Left forelimb (tissue), 1 donor: Measurements from ENCODE around the gene TMPRSS5.
"Not testable (repeated sequence)": the region's sequence is repeated elsewhere in the genome, so short reads cannot be mapped to it uniquely, and the experiment has no call there.

Experiments used
- DNase-seq: peaks from one replicate; pipeline ENCODE4 v3.0.0-alpha.2; 2018; ENCODE audit warnings: low spot score

Gene TMPRSS5

DNA sequence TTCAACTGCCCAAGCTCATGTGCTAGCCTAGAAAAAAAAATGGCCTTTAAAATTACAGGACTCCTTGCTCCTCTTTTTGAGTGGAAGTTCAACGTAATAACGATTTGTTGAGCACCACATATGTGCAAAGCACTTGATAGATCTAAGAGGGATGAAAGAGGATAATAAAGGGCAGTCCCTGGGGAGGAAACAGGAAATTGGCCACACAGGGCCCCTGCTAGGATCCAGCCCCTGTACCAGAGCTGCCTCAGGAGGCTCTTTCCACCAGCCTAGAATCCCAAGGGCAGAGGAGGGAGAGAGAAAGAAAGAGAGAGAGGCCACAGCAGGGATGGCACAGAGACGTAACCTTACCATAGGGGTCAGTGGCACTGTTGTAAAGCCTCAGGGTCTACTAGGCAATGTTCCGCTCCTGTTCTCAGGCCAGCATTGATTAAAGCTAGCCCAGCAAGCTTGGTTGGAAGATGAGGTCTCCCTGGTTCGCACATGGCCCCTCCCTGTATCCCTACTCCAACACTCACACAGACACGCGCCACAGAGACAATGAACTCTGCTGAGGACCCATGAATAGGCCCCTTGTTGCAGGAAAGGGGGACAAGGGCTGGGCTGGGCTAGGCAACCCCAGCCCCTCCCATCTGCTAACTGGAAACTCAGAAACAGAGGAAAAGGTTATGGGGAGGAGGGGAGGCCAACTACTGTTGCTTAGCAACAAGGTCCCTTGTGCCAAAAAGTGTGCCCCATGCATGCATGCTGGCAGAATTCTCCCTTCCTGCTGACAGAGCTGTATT lies at the start of gene TMPRSS5:
Gene TMPRSS5, minus strand, starts transcription at position 438 of the 785 bp plus-strand sequence. Its CDS starts 84 bp downstream, at position 354.
- DNase-seq, result peak; percentile 41

DNA sequence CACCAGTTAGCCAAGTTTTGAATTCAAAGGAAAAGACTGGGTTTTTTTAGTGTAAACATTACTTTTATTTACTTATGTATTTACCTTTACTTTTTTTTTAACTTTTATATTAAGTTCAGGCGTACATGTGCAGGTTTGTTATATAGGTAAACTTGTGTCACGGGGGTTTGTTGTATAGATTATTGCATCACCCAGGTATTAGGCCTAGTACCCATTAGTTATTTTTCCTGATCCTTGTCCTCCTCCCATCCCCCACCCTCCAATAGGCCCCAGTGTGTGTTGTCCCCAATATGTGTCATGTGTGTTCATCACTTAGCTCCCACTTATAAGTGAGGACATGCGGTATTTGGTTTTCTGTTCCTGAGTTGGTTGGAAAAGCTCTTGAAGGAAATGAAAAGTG lies 46.8 kb upstream of the TMPRSS5 start:
- DNase-seq, result no peak

DNA sequence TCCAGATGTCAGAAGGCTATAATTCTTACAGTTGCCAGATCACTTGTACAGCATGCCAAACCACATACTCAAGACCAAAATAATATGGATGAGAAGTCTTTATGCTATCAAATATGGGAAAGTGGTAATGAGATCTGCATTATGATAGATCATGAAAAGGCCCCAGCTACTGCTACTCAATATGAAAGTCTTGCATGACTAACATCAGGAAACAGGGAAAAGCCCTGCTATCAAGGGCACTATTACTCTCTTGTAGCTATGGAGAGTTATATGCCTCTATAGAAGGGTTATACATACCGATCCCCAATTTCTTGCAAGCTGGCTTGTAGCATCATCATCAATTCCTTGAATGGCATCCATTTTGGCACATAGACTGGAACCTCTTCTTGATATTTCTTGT lies 30.2 kb upstream of the TMPRSS5 start:
- no peak for DNase-seq

DNA sequence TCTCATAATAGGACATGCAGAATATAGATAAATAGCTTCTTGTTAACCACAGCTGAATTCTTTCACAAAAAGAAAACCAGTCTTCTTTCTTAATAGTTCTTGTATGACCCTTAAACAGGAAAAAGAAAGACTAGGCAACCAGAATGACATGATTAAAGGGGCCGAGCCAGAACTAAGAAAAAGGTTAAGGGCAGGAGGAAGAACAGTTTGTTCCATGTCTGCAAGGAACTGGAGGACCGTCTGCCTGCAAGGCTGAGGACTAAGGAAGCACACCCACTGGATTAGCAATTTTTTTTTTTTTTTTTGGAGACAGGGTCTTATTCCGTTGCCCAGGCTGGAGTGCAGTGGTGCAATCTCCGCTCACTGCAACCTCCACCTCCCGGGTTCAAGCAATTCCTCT lies 26.0 kb upstream of the TMPRSS5 start:
- no peak for DNase-seq

DNA sequence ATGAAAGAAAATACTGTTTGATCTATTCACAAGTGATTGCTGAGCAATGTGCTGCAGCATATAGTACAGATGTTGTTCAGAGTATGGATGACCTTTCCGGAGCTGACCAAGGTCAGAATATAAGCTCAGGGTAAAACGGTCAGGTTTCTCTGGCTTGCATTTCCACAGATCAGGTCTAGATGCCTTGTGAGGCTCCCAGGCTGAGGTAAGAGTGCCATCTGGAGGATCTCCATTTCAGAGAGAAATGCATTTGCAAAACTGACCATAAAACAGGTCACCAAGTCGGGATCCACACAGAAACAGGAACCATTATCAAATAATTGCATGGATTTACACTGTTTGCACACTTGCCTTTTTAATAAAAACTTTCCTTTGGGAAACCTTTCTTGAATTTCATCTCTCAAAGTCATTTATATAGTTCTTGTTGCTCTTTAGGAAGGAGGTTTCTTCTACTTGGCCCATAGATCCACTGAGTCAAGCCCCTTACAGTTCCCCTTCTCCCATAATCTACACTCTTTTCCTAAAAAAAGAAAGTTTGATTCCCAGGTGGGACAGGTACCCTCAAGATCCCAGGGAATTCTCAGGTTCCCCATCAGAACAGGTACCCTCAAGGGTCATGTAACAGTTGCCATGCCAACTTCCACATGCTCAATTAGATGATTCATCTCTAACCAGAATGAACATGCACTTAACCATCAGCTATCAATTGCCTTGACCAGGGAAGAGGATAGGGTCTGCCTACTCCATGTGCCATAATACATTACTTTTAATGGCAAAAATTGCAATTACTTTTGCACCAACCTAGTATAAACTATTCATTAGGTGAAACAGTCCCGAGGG lies 25.0 kb upstream of the TMPRSS5 start:
- DNase-seq, result no peak

DNA sequence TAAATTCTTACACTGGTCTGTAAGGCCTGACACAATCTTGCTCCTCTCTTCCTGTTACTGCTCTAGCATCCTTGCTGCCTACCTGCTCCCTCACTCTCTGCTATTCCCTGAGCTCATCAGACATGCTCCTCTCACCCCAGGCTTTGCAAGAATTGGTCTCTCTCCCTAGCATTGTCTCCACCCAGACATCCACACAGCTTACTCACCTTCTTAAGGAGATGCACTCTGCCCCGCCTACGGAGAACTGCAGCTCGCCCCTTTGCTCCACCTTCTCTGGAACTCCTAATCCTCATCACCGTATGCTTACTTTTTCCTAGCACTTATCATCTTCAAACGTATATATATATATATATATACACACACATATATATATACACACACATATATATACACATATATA lies 23.3 kb upstream of the TMPRSS5 start:
- no peak for DNase-seq

DNA sequence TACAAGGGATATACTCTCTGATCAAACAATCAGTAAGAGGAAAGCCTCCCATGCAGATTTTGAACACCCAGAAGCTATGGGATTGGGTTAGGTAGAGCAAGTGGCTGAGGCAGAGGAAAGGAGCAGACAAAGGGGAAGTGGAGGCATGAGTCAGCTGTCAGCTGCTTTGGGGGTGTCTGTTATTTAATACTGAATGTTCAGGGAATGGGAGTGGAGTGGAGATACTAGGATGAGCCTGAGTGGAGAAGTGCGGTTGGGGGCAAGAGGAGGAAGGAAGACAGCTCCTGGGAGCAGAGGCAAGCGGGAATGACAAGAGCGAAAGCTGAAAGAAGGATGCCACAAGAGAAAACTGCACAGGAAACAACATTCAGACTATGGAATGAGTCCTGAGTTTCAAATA lies 22.7 kb upstream of the TMPRSS5 start:
- no peak for DNase-seq

DNA sequence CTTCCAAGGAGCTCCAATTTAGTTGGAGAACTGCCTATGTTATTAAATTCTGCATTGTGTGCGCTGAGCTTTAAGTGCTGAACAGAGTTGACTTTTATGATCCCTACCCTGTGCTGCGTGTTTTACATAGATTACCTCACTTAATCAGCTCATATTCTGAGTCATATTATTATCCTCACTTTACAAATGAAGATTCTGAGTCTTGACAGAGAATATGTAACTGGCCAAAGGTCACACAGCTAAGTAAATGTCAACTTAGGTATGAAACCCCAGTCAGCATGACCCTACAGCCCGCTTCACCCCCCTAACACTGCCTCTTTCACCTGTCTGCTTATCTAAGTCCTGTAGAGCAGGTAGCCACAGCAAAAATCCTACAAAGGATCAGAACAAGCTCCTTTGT lies 19.8 kb upstream of the TMPRSS5 start:
- DNase-seq, result no peak

DNA sequence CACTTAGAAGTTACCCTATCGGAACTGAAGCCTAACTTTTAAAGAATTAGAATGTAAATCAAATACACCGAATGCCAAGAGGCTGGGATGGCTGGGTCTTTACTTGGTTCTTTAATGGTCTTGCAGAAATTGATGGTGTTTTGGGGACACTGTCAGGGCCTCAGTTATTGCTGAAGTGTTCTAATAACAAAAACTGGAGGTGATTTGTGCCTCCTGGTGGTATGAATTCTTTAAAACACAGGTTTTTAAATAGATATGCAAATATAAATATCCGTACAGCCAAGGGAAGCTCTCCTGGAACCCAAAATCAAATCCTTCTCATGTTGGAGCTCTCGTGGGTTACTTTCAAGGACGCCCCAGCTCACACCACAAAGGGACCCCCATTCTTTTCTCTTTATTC lies 19.3 kb upstream of the TMPRSS5 start:
- no peak for DNase-seq

DNA sequence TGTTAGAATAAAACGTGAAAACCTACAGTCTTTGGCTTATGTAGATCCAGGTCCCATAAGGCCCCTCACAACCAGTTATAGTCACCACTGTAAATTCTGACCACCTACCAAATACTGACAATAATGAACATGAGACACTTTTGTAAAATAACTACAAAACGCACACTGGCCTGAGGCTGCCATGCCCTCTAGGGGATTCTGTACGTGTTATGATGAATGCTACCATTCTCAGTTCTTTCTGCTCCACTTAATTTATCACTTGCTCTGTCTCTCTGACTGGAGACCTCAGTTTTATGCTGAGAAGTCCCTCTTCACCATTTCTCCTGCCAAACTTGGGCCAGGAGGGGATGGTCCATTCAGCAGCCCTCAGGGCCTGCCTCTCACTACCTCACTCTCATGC lies 18.7 kb upstream of the TMPRSS5 start:
- DNase-seq, result no peak

DNA sequence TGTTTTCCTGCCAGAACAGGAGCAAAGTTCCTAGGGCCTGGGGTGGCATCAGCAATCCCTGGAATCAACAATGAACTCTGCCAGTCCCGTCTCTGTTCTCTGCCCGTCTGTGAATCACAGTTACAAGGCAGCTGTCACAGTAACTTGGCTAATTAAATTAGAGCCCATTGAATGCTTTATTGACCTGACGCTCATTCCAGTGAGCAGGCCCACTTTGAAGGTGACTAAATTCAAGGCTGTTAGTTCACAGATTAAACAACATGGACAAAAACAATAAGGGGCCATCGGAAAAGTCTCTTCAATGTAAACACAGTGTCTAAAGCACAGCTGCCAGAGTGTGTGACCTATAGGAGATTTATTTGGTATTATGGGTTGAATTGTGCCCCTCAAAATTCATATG lies 17.7 kb upstream of the TMPRSS5 start:
- DNase-seq, result no peak

DNA sequence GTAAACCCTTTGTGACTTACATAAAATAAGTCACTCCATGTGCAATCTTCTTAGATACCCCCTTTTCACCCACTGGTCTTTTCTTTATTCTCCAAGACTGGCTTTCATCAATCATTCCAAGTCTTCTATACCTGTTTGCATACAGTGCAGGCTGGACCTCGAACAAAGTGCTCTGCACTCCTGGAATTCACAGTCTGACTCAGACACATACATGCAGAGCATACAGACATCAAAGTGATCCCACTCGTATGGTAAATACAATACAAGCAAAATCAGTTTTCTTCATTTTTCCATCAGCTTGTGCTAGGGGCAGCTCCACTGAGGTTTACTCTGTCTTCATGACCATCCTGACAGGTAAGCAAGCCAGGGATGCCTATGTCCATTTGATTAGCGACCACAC lies 16.8 kb upstream of the TMPRSS5 start:
- DNase-seq, result no peak

DNA sequence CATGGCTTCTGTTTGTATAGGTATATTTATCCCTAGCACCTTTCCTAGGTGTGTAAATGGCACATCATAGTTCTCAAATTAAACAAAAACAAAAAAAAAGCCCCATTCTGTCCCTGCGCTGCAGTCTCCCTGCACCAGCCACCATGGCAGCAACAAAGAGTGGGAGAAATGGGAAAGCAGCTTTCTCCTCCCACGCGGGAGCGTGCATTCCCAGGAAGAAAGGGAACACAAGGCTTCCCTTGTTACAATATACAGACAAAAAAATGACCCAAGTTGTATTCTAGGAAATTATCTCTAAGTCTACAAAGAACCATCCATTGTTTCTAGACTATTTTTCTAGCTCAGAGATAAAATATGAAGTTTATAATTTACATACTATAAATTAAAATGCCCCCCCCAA lies 16.1 kb upstream of the TMPRSS5 start:
- DNase-seq, result no peak

DNA sequence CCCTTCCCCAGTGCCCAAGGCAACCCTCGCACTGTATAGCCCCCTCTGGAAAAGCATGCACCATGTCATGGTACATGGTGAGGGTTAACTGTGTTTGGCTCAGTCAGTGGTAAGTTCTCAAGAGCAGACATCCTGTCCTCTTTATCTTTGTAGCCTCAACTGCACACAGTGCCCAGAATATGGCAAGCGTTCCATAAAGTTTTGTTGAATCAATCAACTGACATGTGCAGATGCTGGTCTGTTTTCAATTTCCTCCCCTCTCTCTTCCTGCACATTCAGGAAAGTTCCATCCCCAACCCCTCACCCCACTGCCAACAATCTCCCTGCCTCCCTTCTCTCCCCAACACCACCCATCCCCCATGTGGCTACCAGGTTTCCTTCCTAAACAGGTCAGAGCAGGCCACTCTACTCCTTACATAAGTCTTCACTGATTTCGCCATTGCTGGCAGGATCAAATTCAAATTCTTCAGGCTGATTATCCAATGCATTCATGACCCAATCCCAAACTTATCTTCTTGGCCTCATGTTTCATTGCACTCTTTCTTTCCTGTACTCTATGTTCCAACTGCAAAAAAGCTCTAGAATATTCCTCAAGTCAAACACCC lies 15.5 kb upstream of the TMPRSS5 start:
- DNase-seq, result no peak

DNA sequence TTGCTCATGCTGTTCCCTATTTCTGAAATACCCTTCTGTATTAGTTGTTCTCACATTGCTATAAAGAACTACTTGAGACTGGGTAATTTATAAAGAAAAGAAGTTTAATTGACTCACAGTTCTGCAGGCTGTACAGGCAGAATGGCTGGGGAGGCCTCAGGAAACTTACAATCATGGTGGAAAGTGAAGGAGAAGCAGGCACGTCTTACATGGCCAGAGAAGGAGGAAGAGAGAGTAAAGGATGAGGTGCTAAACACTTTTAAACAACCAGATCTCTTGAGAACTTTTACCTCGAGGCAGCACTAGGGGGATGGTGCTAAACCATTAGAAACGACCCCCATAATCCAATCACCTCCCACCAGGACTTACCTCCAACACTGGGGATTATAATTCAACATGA lies 14.4 kb upstream of the TMPRSS5 start:
- not testable (repeated sequence) for DNase-seq

DNA sequence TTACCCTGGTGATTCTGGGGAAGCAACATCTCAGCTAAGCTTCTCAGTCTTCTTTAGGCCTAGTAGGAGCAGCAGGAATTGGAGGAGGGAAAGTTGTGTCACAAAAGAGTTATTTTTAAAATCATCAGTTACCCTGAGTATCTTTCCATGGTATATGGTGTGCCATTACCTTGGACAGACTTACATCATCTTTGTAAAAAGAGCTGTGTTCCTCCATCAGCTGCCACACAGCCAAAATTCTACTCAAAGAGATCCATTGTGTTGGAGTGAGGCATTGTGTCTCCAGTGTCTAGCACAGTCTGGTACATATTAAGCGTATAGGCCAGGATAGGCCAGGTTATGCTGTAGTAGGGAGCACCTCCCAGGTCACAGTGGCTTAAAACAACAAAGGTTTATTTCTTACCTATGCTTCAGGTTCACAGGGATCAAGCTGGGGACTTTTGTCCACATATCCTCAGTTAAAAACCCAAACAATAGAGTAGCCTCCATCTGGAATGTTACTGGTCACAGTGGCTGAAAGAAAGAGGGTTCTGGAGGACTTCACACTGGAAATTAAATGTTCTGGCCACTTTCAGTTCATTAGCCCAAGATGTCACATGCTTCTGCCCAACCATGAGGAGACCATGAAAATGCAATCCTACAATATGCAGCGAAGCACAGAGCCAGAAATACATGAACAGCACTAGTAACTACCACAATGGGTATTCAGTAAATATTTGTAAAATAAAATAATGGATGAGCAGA lies 9.9 kb upstream of the TMPRSS5 start:
- no peak for DNase-seq

DNA sequence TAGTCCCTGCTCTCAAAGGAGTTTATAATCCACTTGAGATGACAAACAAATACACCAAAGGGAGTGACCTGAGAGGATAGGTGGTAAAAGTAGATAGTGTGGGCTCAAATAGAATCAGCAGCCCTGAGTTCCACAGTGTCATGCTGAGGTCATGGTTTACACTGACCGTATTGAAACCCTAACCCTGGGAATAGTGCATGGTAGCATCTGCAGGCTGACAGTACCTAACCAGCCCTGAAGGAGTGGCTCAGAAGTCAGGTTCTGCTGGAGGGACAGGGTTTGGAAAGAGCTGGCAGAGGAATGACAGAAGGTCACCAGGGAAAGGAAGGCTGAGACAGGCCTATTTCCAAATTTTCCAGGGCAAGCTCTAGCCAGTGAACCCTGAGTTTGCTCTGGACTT lies 9.2 kb upstream of the TMPRSS5 start:
- no peak for DNase-seq

DNA sequence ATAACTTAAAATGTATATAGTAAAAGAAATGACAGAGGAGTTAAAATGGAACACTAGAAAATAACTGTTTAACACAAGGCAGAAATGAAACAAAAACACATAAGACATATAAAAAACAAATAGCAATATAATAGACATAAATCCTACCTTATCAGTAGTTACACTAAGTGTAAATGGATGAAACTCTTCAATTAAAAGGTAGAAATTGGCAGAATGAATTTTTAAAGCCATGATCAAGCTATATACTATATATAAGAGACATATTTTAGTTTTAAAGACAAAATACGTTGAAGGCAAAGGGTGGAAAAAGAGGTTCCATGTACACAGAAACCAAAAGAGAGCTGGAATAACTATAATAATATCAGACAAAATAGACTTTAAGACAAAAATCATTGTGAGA lies 4.9 kb upstream of the TMPRSS5 start:
- no peak for DNase-seq

DNA sequence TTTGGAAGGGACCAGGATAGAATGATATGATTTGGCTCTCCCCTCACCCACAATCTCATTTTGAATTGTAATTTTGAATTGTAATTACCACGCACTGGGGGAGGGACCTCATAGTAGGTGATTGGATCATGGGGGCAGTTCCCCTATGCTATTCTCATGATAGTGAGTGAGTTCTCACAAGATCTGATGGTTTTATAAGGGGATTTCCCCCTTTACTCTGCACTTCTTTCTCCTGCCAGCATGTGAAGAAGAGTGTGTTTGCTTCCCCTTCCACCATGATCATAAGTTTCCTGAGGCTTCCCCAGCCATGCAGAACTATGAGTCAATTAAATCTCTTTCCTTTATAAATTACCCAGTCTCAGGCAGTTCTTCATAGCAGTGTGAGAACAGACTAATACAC lies 2.6 kb downstream of the TMPRSS5 start:
- DNase-seq, result not testable (repeated sequence)

DNA sequence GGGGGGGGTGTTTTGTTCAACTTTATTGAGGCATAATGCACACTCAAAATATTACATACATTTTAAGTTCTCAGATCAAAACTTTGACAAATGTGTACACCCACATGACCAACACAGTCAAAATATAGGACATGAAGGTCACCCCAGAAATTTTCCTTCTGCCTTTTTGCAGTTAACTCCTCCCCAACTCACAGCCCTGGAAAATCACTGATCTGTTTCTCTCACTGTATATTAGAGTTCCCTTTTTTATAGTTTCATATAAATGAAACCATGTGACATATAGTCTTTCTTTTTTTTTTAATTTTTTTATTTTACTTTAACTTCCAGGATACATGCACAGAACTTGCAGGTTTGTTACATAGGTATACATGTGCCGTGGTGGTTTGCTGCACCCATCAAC lies 4.6 kb downstream of the TMPRSS5 start:
- peak; percentile 17 for DNase-seq

DNA sequence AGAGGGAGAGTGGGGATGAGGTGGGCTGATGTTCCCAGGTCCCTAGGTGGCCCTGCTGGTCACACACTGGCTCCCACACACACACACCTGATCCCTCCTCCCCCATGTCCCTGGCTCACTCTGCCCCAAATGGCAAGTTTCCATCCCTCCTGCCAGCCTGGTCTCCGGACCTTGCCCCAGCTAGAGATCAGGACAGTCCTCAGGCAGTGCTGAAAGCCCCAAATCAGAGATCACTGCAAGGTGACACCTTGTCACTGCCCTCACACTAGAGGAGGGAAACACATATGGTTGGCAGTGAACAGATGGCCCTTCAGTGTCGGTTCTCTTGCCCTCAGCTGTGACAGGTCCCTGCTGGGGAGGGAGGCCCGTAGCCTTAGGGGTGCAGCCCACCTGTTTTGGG lies 7.6 kb downstream of the TMPRSS5 start:
- DNase-seq, result peak; percentile 61

DNA sequence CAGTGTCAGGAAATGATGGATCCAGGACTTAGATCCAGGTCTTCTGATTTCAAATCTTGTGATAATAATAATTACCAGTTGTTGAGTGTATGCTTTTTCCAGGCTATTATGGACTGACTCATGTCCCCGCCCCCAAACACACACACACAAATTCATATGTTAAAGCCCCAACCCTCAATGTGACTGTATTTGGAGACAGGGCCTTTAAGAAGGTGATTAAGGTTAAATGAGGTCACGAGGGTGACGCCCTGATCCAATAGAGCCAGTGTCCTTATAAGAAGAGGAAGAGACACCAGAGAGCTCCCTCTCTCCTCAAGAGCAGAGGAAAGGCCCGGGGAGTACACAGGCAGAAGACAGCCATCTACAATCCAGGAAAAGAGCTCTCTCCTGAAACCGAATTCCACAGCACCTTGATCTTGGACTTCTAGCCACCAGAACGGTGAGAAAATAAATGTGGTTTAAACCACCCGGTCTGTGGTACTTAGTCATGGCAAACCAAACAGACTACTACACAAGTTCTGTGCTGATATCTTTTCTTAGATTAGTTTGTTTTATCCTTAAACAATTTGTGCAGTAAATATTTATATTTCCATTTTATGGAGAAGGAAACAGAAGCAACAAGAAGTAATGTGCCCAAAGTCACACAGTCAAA lies 8.2 kb downstream of the TMPRSS5 start:
- DNase-seq, result peak; percentile 8
